ENCODE data around the gene MRM1.

GRCh38 chr17:36592716-36593321, 8.6 kb upstream of the MRM1 start:
- TF ChIP-seq POLR2AphosphoS5 (IDR thresholded peaks at IDR 0.05; ENCODE audit: low read depth, low read length) (no peak), POLR2A (IDR thresholded peaks at IDR 0.05; ENCODE audit: low read depth, low read length) (no peak), SPI1 (IDR thresholded peaks at IDR 0.05; ENCODE audit: low read depth, low read length) (no peak), TAF1 (IDR thresholded peaks at IDR 0.05; ENCODE audit: low read depth, low read length) (no peak)

Measured in GM12891 (cell line).